T-helper 1 cell treated with Interleukin-12 subunit alpha and Interleukin-12 subunit beta and Interleukin-4 antibody, amounts not matched to agents 30 μg/mL and 1 μg/mL, for 36 hours (primary cell): ENCODE results near the gene CAND2.
"Not testable (repeated sequence)": the region's sequence is repeated elsewhere in the genome, so short reads cannot be mapped to it uniquely, and the experiment has no call there.

Experiments
- H3K27ac Mint-ChIP-seq: one replicate; pipeline ENCODE4 v1.8.0; 2021; ENCODE audit warnings: mild to moderate bottlenecking, mixed read lengths
- H3K27me3 Mint-ChIP-seq: one replicate; pipeline ENCODE4 v1.8.0; 2021; ENCODE audit warnings: low read depth, mixed read lengths
- H3K36me3 Mint-ChIP-seq: one replicate; pipeline ENCODE4 v1.8.0; 2021; ENCODE audit warnings: low read depth, mixed read lengths
- H3K4me1 Mint-ChIP-seq: one replicate; pipeline ENCODE4 v1.8.0; 2021; ENCODE audit warnings: low read depth, mixed read lengths
- H3K4me3 Mint-ChIP-seq: one replicate; pipeline ENCODE4 v1.8.0; 2021; ENCODE audit warnings: mild to moderate bottlenecking, moderate library complexity, mixed read lengths
- H3K9me3 Mint-ChIP-seq: one replicate; pipeline ENCODE4 v1.8.0; 2021; ENCODE audit warnings: mixed read lengths

CAND2 gene

GRCh38 chr3:12759693-12760565 is 36.6 kb upstream of the CAND2 start:
- no peak overlapping the region for H3K4me3 Mint-ChIP-seq
- H3K27me3 Mint-ChIP-seq, result peaks cover 4% of the 10 kb centered on the region
- no peaks in the 10 kb centered on the region for H3K36me3 Mint-ChIP-seq
- H3K9me3 Mint-ChIP-seq, result no peaks in the 10 kb centered on the region
- peaks cover 2% of the 10 kb centered on the region for H3K4me1 Mint-ChIP-seq
- no peak overlapping the region for H3K27ac Mint-ChIP-seq

DNA sequence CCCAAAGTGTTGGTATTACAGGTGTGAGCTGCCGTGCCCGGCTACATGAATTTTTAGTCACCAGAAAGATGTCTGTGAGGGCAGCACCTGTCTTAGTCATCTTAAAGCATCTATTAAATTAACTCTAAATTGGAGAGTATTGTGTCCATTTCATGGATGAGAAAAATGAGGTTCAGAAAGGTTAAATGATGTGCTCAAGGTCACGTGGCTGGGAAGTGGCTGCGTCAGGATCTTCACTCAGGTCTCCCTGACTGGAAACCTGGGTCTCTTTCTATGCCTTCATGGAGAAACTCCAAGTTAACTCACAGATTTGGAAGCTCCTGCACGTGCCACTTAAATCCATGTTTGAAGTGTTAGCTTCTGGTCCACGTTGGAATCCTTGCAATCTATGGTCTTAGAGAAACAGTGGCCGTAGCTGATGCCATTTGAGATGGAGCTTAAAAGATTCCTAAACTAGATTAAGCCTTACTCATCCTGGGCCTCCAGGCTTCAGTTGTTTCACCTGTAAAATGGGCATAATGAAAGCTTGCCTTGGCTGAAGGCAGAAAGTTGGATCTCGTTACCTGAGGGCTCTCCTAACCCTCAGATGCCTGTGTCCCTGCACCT is 32.2 kb upstream of the CAND2 start:
- Mint-ChIP-seq H3K36me3 (no peaks in the 10 kb centered on the region), H3K4me3 (no peak overlapping the region), H3K27me3 (no peaks in the 10 kb centered on the region), H3K9me3 (no peaks in the 10 kb centered on the region), H3K4me1 (no peaks in the 10 kb centered on the region), H3K27ac (no peak overlapping the region)

DNA sequence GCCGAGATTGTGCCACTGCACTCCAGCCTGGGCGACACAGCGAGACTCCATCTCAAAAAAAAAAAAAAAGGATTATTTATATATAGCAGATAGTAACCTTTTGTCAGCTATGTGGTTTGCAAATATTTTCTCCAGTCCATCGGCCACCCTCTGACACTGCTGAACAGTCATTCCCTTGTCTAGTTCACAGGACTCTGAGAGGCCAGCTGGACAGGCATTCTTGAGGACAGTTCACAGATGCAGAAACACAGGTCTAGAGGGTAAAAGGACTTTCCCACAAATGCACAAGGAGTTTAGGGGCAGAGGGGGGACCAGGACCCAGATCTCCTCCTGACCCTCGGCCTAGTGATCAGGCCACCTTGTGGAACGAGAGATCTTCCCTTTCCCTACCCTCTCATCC is 29.9 kb upstream of the CAND2 start:
- Mint-ChIP-seq H3K27ac (no peak overlapping the region), H3K4me1 (no peaks in the 10 kb centered on the region), H3K9me3 (no peaks in the 10 kb centered on the region)

GRCh38 chr3:12768579-12769527 is 27.6 kb upstream of the CAND2 start:
- peaks cover 7% of the 10 kb centered on the region for H3K27me3 Mint-ChIP-seq
- no peak overlapping the region for H3K27ac Mint-ChIP-seq
- no peaks in the 10 kb centered on the region for H3K4me1 Mint-ChIP-seq
- H3K4me3 Mint-ChIP-seq, result no peak overlapping the region
- H3K9me3 Mint-ChIP-seq, result no peaks in the 10 kb centered on the region
- H3K36me3 Mint-ChIP-seq, result no peaks in the 10 kb centered on the region

More for the DNA sequence above, 29.9 kb upstream of the CAND2 start:
- no peaks in the 10 kb centered on the region for H3K27me3 Mint-ChIP-seq
- H3K36me3 Mint-ChIP-seq, result no peaks in the 10 kb centered on the region
- H3K4me3 Mint-ChIP-seq, result no peak overlapping the region

GRCh38 chr3:12769761-12770160 is 26.7 kb upstream of the CAND2 start:
- Mint-ChIP-seq H3K27me3 (peaks cover 7% of the 10 kb centered on the region), H3K9me3 (no peaks in the 10 kb centered on the region), H3K4me3 (no peak overlapping the region), H3K36me3 (no peaks in the 10 kb centered on the region), H3K4me1 (no peaks in the 10 kb centered on the region), H3K27ac (no peak overlapping the region)

DNA sequence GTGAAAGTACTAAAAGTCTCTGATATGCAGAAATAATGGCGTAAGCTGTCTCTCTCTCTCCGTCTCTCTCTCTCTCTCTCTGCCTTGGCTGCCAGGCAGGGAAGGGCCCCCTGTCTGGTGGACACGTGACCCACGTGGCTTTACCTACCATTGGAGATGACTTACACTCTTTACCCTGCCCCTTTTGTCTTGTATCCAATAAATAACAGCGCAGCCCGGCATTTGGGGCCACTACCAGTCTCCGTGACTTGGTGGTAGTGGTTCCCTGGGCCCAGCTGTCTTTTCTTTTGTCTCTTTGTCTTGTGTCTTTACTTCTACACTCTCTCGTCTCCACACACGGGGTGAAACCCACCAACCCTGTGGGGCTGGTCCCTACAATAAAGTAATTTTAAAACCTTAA is 25.2 kb upstream of the CAND2 start:
- H3K27me3 Mint-ChIP-seq, result peaks cover 7% of the 10 kb centered on the region
- H3K36me3 Mint-ChIP-seq, result no peaks in the 10 kb centered on the region
- no peaks in the 10 kb centered on the region for H3K9me3 Mint-ChIP-seq
- no peaks in the 10 kb centered on the region for H3K4me1 Mint-ChIP-seq
- no peak overlapping the region for H3K27ac Mint-ChIP-seq
- no peak overlapping the region for H3K4me3 Mint-ChIP-seq

- no peaks in the 10 kb centered on the region for H3K4me1 Mint-ChIP-seq
- no peak overlapping the region for H3K27ac Mint-ChIP-seq
- no peaks in the 10 kb centered on the region for H3K36me3 Mint-ChIP-seq
- peaks cover 11% of the 10 kb centered on the region for H3K27me3 Mint-ChIP-seq
- H3K4me3 Mint-ChIP-seq, result no peak overlapping the region
- H3K9me3 Mint-ChIP-seq, result no peaks in the 10 kb centered on the region
Measured at GRCh38 chr3:12772462-12772861, 24.0 kb upstream of the CAND2 start.

GRCh38 chr3:12773030-12773709 is 23.3 kb upstream of the CAND2 start:
- Mint-ChIP-seq H3K4me1 (no peaks in the 10 kb centered on the region), H3K36me3 (no peaks in the 10 kb centered on the region), H3K27ac (no peak overlapping the region), H3K9me3 (no peaks in the 10 kb centered on the region), H3K4me3 (no peak overlapping the region), H3K27me3 (peaks cover 11% of the 10 kb centered on the region)

- Mint-ChIP-seq H3K27ac (no peak overlapping the region), H3K4me1 (no peaks in the 10 kb centered on the region), H3K36me3 (no peaks in the 10 kb centered on the region), H3K4me3 (no peak overlapping the region), H3K9me3 (no peaks in the 10 kb centered on the region), H3K27me3 (peaks cover 11% of the 10 kb centered on the region)
Measured at GRCh38 chr3:12773710-12774086, 22.8 kb upstream of the CAND2 start.

GRCh38 chr3:12774619-12775018 is 21.9 kb upstream of the CAND2 start:
- H3K27ac Mint-ChIP-seq, result no peak overlapping the region
- no peaks in the 10 kb centered on the region for H3K4me1 Mint-ChIP-seq
- H3K4me3 Mint-ChIP-seq, result no peak overlapping the region
- no peaks in the 10 kb centered on the region for H3K9me3 Mint-ChIP-seq
- no peaks in the 10 kb centered on the region for H3K36me3 Mint-ChIP-seq
- H3K27me3 Mint-ChIP-seq, result peaks cover 11% of the 10 kb centered on the region

- no peak overlapping the region for H3K4me3 Mint-ChIP-seq
- no peaks in the 10 kb centered on the region for H3K36me3 Mint-ChIP-seq
- H3K27ac Mint-ChIP-seq, result no peak overlapping the region
- H3K9me3 Mint-ChIP-seq, result no peaks in the 10 kb centered on the region
- H3K4me1 Mint-ChIP-seq, result no peaks in the 10 kb centered on the region
- peaks cover 11% of the 10 kb centered on the region for H3K27me3 Mint-ChIP-seq
Measured at GRCh38 chr3:12775226-12775625, 21.3 kb upstream of the CAND2 start.

GRCh38 chr3:12775970-12776369 is 20.5 kb upstream of the CAND2 start:
- peaks cover 14% of the 10 kb centered on the region for H3K27me3 Mint-ChIP-seq
- not testable (repeated sequence) for H3K4me1 Mint-ChIP-seq, H3K36me3 Mint-ChIP-seq, H3K4me3 Mint-ChIP-seq, H3K27ac Mint-ChIP-seq, H3K9me3 Mint-ChIP-seq

DNA sequence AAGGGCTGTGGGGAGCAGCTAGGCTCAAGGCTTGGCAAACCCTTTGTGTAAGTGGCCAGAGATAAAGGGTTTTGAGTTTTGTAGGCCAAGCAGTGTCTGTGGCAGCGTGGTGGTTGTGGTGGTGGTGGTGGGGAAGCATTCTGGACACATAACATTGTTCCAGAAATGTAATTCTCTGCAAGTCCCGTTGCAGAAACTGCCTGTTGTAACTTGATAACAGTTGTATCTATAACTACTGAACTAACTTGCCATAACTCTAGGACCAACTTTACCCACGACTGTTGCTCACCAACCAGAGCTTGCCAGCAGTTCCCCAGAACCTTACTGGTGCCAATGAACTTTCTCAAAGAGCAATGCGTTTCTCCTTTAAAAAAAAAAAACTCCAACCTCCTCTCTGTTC is 19.3 kb upstream of the CAND2 start:
- H3K4me3 Mint-ChIP-seq, result no peak overlapping the region

GRCh38 chr3:12780751-12781150 is 15.7 kb upstream of the CAND2 start:
- H3K9me3 Mint-ChIP-seq, result no peaks in the 10 kb centered on the region
- H3K4me1 Mint-ChIP-seq, result no peaks in the 10 kb centered on the region
- no peak overlapping the region for H3K27ac Mint-ChIP-seq
- no peak overlapping the region for H3K4me3 Mint-ChIP-seq
- no peaks in the 10 kb centered on the region for H3K36me3 Mint-ChIP-seq
- peaks cover 31% of the 10 kb centered on the region for H3K27me3 Mint-ChIP-seq

More for the DNA sequence above, 19.3 kb upstream of the CAND2 start:
- no peaks in the 10 kb centered on the region for H3K36me3 Mint-ChIP-seq
- H3K4me1 Mint-ChIP-seq, result no peaks in the 10 kb centered on the region
- no peak overlapping the region for H3K27ac Mint-ChIP-seq
- peaks cover 14% of the 10 kb centered on the region for H3K27me3 Mint-ChIP-seq
- H3K9me3 Mint-ChIP-seq, result no peaks in the 10 kb centered on the region
